Mucosa of rectum (tissue), 2 donors: ENCODE measurements around the gene STK16.

Experiments used
- H3K27ac ChIP-seq, 2 donors: one replicate each; pipeline ENCODE4 v1.7.0; 2013; ENCODE audit warnings: inconsistent platforms in 2 of 2, low read depth in 2 of 2, low read length in 2 of 2
- H3K27me3 ChIP-seq, 2 donors: one replicate each; pipeline ENCODE4 v1.7.0; 2013; ENCODE audit warnings: low read length in 2 of 2; ENCODE audit not compliant: control insufficient read depth in 2 of 2, insufficient read depth in 2 of 2
- H3K36me3 ChIP-seq, 2 donors: one replicate each; pipeline ENCODE4 v1.7.0; 2013; ENCODE audit warnings: low read length in 2 of 2; ENCODE audit not compliant: control insufficient read depth in 2 of 2, insufficient read depth in 2 of 2
- H3K4me1 ChIP-seq, 2 donors: one replicate each; pipeline ENCODE4 v1.7.0; 2013; ENCODE audit warnings: low read length in 2 of 2, mild to moderate bottlenecking in 1 of 2; ENCODE audit not compliant: control insufficient read depth in 2 of 2, insufficient read depth in 2 of 2
- H3K4me3 ChIP-seq, 2 donors: one replicate each; pipeline ENCODE4 v1.7.0; 2013; ENCODE audit warnings: low read length in 2 of 2
- H3K9ac ChIP-seq, 2 donors: one replicate each; pipeline ENCODE4 v1.7.0; 2013; ENCODE audit warnings: low read length in 2 of 2, low read depth in 1 of 2, mild to moderate bottlenecking in 1 of 2
- H3K9me3 ChIP-seq, 2 donors: one replicate each; pipeline ENCODE4 v1.7.0; 2013; ENCODE audit warnings: low read length in 2 of 2; ENCODE audit not compliant: control insufficient read depth in 2 of 2
- donor health status: healthy.
- donor health status: Normal muscosa, but diverticular disease.

The STK16 gene

GRCh38 chr2:219270055-219270372 lies 24.7 kb downstream of the STK16 start:
- H3K9ac ChIP-seq, result no peak overlapping the region
- no peak overlapping the region for H3K4me3 ChIP-seq
- no peak overlapping the region for H3K27ac ChIP-seq
- H3K36me3 ChIP-seq, result no peaks in the 10 kb centered on the region
- no peaks in the 10 kb centered on the region for H3K9me3 ChIP-seq
- H3K4me1 ChIP-seq, result peaks cover 0 to 3% of the 10 kb centered on the region in 2 donors
- H3K27me3 ChIP-seq, result no peaks in the 10 kb centered on the region

- Histone ChIP-seq H3K27ac (no peak overlapping the region), H3K9me3 (no peaks in the 10 kb centered on the region)
Observed at GRCh38 chr2:219271021-219271420, 25.7 kb downstream of the STK16 start.

GRCh38 chr2:219272356-219272755 lies 27.1 kb downstream of the STK16 start:
- Histone ChIP-seq H3K27me3 (no peaks in the 10 kb centered on the region), H3K36me3 (no peaks in the 10 kb centered on the region), H3K4me1 (peaks cover under 1 to 3% of the 10 kb centered on the region in 2 donors), H3K9me3 (no peaks in the 10 kb centered on the region), H3K27ac (no peak overlapping the region), H3K9ac (no peak overlapping the region), H3K4me3 (no peak overlapping the region)

More at GRCh38 chr2:219271021-219271420, 25.7 kb downstream of the STK16 start:
- H3K4me1 ChIP-seq, result peaks cover 0 to 3% of the 10 kb centered on the region in 2 donors
- H3K27me3 ChIP-seq, result no peaks in the 10 kb centered on the region
- no peak overlapping the region for H3K4me3 ChIP-seq
- no peaks in the 10 kb centered on the region for H3K36me3 ChIP-seq
- H3K9ac ChIP-seq, result no peak overlapping the region

GRCh38 chr2:219272995-219273394 lies 27.7 kb downstream of the STK16 start:
- Histone ChIP-seq H3K36me3 (no peaks in the 10 kb centered on the region), H3K9me3 (no peaks in the 10 kb centered on the region), H3K27me3 (no peaks in the 10 kb centered on the region), H3K9ac (no peak overlapping the region), H3K4me1 (peaks cover 6 to 8% of the 10 kb centered on the region in 2 donors), H3K4me3 (no peak overlapping the region), H3K27ac (no peak overlapping the region)

GRCh38 chr2:219273937-219274336 lies 28.7 kb downstream of the STK16 start:
- no peak overlapping the region for H3K4me3 ChIP-seq
- no peak overlapping the region for H3K9ac ChIP-seq
- peaks cover 15 to 17% of the 10 kb centered on the region in 2 donors for H3K4me1 ChIP-seq
- H3K27ac ChIP-seq, result no peak overlapping the region
- H3K9me3 ChIP-seq, result no peaks in the 10 kb centered on the region
- no peaks in the 10 kb centered on the region for H3K27me3 ChIP-seq
- H3K36me3 ChIP-seq, result no peaks in the 10 kb centered on the region

- H3K4me1 ChIP-seq, result peaks cover 15 to 18% of the 10 kb centered on the region in 2 donors
- no peaks in the 10 kb centered on the region for H3K36me3 ChIP-seq
- no peak overlapping the region for H3K27ac ChIP-seq
- H3K27me3 ChIP-seq, result no peaks in the 10 kb centered on the region
- H3K9me3 ChIP-seq, result no peaks in the 10 kb centered on the region
- H3K9ac ChIP-seq, result no peak overlapping the region
- no peak overlapping the region for H3K4me3 ChIP-seq
Observed at GRCh38 chr2:219274361-219274921, 29.2 kb downstream of the STK16 start.

GRCh38 chr2:219277703-219278654 lies 32.7 kb downstream of the STK16 start:
- Histone ChIP-seq H3K4me1 (peaks cover 23 to 26% of the 10 kb centered on the region in 2 donors), H3K9ac (peak overlapping the region; percentile 87 to 94), H3K4me3 (peak overlapping the region; percentile 42 to 71), H3K9me3 (no peaks in the 10 kb centered on the region), H3K27ac (peak overlapping the region; percentile 48 to 96), H3K36me3 (peaks cover 16 to 18% of the 10 kb centered on the region in 2 donors), H3K27me3 (no peaks in the 10 kb centered on the region)

GRCh38 chr2:219278655-219279150 lies 33.4 kb downstream of the STK16 start:
- Histone ChIP-seq H3K36me3 (peaks cover 21 to 24% of the 10 kb centered on the region in 2 donors), H3K9me3 (no peaks in the 10 kb centered on the region), H3K4me1 (peaks cover 23 to 26% of the 10 kb centered on the region in 2 donors), H3K27ac (peak overlapping the region; percentile 93 to 96), H3K9ac (peak overlapping the region; percentile 87 to 94), H3K27me3 (no peaks in the 10 kb centered on the region), H3K4me3 (peak overlapping the region; percentile 72 to 77)

GRCh38 chr2:219279151-219279915 lies 34.1 kb downstream of the STK16 start, which contains the start of gene DNAJB2:
TSS of gene DNAJB2 (plus strand) at chr2:219279366. CDS start at chr2:219279834, 468 bp downstream.
- Histone ChIP-seq H3K27me3 (no peaks in the 10 kb centered on the region), H3K9me3 (no peaks in the 10 kb centered on the region), H3K4me3 (peak within 1 kb of the TSS; percentile 82 to 86), H3K4me1 (peaks cover 23 to 26% of the 10 kb centered on the region in 2 donors), H3K9ac (peak within 1 kb of the TSS; percentile 91 to 94), H3K36me3 (peaks cover 26 to 27% of the 10 kb centered on the region in 2 donors), H3K27ac (peak within 1 kb of the TSS; percentile 93 to 96)
